ENCODE measurements around the gene TBX19.

- TF ChIP-seq, protein P1, sequence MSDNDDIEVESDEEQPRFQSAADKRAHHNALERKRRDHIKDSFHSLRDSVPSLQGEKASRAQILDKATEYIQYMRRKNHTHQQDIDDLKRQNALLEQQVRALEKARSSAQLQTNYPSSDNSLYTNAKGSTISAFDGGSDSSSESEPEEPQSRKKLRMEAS (IDR thresholded peaks at IDR 0.05; ENCODE audit: low read depth, low read length), result no peak
- TF ChIP-seq, protein P2, sequence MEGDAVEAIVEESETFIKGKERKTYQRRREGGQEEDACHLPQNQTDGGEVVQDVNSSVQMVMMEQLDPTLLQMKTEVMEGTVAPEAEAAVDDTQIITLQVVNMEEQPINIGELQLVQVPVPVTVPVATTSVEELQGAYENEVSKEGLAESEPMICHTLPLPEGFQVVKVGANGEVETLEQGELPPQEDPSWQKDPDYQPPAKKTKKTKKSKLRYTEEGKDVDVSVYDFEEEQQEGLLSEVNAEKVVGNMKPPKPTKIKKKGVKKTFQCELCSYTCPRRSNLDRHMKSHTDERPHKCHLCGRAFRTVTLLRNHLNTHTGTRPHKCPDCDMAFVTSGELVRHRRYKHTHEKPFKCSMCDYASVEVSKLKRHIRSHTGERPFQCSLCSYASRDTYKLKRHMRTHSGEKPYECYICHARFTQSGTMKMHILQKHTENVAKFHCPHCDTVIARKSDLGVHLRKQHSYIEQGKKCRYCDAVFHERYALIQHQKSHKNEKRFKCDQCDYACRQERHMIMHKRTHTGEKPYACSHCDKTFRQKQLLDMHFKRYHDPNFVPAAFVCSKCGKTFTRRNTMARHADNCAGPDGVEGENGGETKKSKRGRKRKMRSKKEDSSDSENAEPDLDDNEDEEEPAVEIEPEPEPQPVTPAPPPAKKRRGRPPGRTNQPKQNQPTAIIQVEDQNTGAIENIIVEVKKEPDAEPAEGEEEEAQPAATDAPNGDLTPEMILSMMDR (IDR thresholded peaks at IDR 0.05; ENCODE audit: low read depth, low read length), result no peak
- TF ChIP-seq POLR2A (IDR thresholded peaks at IDR 0.05; ENCODE audit: extremely low read depth, insufficient read length) (no peak), MYC (IDR thresholded peaks at IDR 0.05; ENCODE audit: low read depth, low read length) (no peak)
Measured at GRCh38 chr1:168271636-168272035, 9.0 kb upstream of the TBX19 start.
